HG03159 (cell line): ENCODE data around the gene MGMT.

ENCODE experiments used
- ATAC-seq: cut with Tn5 transposase; IDR thresholded peaks from one replicate; pipeline ENCODE4 v1.9.1; 2021; ENCODE audit warnings: mild to moderate bottlenecking, moderate library complexity; ENCODE audit not compliant: unreplicated experiment

MGMT gene

GRCh38 chr10:129812398-129812797, 345.4 kb downstream of the MGMT start:
- no peak for ATAC-seq

GRCh38 chr10:129814681-129815646, 347.9 kb downstream of the MGMT start:
- no peak for ATAC-seq

- no peak for ATAC-seq
These were observed 349.0 kb downstream of the MGMT start for GRCh38 chr10:129815898-129816655.

GRCh38 chr10:129816656-129817045, 349.6 kb downstream of the MGMT start:
- no peak for ATAC-seq
